ENCODE measurements around the gene JDP2. TPM values are rescaled to one million over a fixed set of nuclear protein-coding genes. Genes with fewer than 3 reads are reported as not detected.

JDP2 gene
- total RNA-seq, 1 experiment from 2014 or later, result 76.1 TPM

Other genes with a start within 250 kb of the JDP2 start
- gene FOS, start 149.2 kb upstream of the JDP2 start, total RNA-seq (2014; rRNA removed; shearing (Covaris generic); ENCODE audit: low replicate concordance), result 1.1 and 6.6 TPM in 2 replicates
- not detected in 2 replicates for gene BATF, start 94.4 kb downstream of the JDP2 start, total RNA-seq (2014; rRNA removed; shearing (Covaris generic); ENCODE audit: low replicate concordance)
- gene FLVCR2, start 150.6 kb downstream of the JDP2 start, total RNA-seq (2014; rRNA removed; shearing (Covaris generic); ENCODE audit: low replicate concordance), result 0.43 and 0.72 TPM in 2 replicates
- gene ERG28, start 232.9 kb downstream of the JDP2 start, total RNA-seq (2014; rRNA removed; shearing (Covaris generic); ENCODE audit: low replicate concordance), result 3.4 and 7.3 TPM in 2 replicates
- 11.3 and 12.9 TPM in 2 replicates for gene TTLL5, start 233.2 kb downstream of the JDP2 start, total RNA-seq (2014; rRNA removed; shearing (Covaris generic); ENCODE audit: low replicate concordance)